Liver (tissue), 9 donors: ENCODE measurements around the gene PPP4R4. TPM values are rescaled to one million over a fixed set of nuclear protein-coding genes. Genes with fewer than 3 reads are reported as not detected.

Source experiments
- DNase-seq: peaks from one replicate; pipeline ENCODE4 v3.0.0-alpha.2; 2017; ENCODE audit warnings: low spot score
- H3K27ac ChIP-seq, 2 donors: one replicate each; pipeline ENCODE4 v1.7.0; 2013; ENCODE audit warnings: inconsistent platforms in 2 of 2, low read length in 2 of 2, control low read depth in 1 of 2, low read depth in 1 of 2, mild to moderate bottlenecking in 1 of 2
- H3K27me3 ChIP-seq, 4 donors: one replicate each; pipeline versions ENCODE4 v1.6.1 to v1.7.0; 2013; ENCODE audit warnings: low read length in 3 of 4, inconsistent platforms in 1 of 4, mild to moderate bottlenecking in 1 of 4, moderate library complexity in 1 of 4; ENCODE audit not compliant: control insufficient read depth in 4 of 4, insufficient read depth in 4 of 4
- H3K36me3 ChIP-seq, 4 donors: one replicate each; pipeline versions ENCODE4 v1.6.1 to v1.7.0; 2013; ENCODE audit warnings: low read length in 3 of 4, mild to moderate bottlenecking in 3 of 4, low read depth in 1 of 4, moderate library complexity in 1 of 4; ENCODE audit not compliant: control insufficient read depth in 4 of 4, insufficient read depth in 3 of 4
- H3K4me1 ChIP-seq, 4 donors: one replicate each; pipeline versions ENCODE4 v1.6.1 to v1.7.0; 2013; ENCODE audit warnings: low read length in 3 of 4, mild to moderate bottlenecking in 3 of 4, moderate library complexity in 1 of 4; ENCODE audit not compliant: control insufficient read depth in 4 of 4, insufficient read depth in 4 of 4
- H3K4me3 ChIP-seq, 3 donors: one replicate each; pipeline versions ENCODE4 v1.6.1 to v1.7.0; 2013; ENCODE audit warnings: low read length in 3 of 3, control low read depth in 1 of 3, low read depth in 1 of 3, mild to moderate bottlenecking in 1 of 3
- H3K9ac ChIP-seq, 2 donors: one replicate each; pipeline ENCODE4 v1.7.0; 2013; ENCODE audit warnings: low read length in 2 of 2, mild to moderate bottlenecking in 2 of 2, moderate library complexity in 2 of 2, control low read depth in 1 of 2, low read depth in 1 of 2
- H3K9me3 ChIP-seq, 4 donors: one replicate each; pipeline versions ENCODE4 v1.6.1 to v1.7.0; 2013; ENCODE audit warnings: low read length in 3 of 4; ENCODE audit not compliant: control insufficient read depth in 4 of 4
- CTCF ChIP-seq: fragments of 150-350 bp; IDR thresholded peaks from 2 replicates; pipeline ENCODE4 v1.5.1; 2017; ENCODE audit warnings: improper control_type of control experiment, low read depth, low read length; ENCODE audit not compliant: missing input control
- EGR1 ChIP-seq, 2 donors: IDR thresholded peaks; 2 replicates each; pipeline ENCODE4 v1.6.1; 2016 to 2018; ENCODE audit warnings: antibody characterized with exemption in 2 of 2, low read depth in 2 of 2
- FOXA1 ChIP-seq: IDR thresholded peaks from 2 replicates; pipeline ENCODE4 v1.6.1; 2016; ENCODE audit warnings: antibody characterized with exemption
- FOXA2 ChIP-seq: IDR thresholded peaks from 2 replicates; pipeline ENCODE4 v1.6.1; 2016; ENCODE audit warnings: antibody characterized with exemption
- GABPA ChIP-seq, 2 donors: IDR thresholded peaks in 1 of 2; conservative IDR thresholded peaks in 1 of 2; 2 replicates each; pipeline ENCODE4 v1.6.1; 2016; ENCODE audit warnings: antibody characterized with exemption in 2 of 2, mild to moderate bottlenecking in 1 of 2, moderate library complexity in 1 of 2
- HNF4A ChIP-seq, 2 donors: conservative IDR thresholded peaks; 2 replicates each; pipeline ENCODE4 v1.6.1; 2016; ENCODE audit warnings: antibody characterized with exemption in 2 of 2, mild to moderate bottlenecking in 2 of 2
- HNF4G ChIP-seq: IDR thresholded peaks from 2 replicates; pipeline ENCODE4 v1.6.1; 2016; ENCODE audit warnings: antibody characterized with exemption
- JUND ChIP-seq, 2 donors: IDR thresholded peaks; 2 replicates each; pipeline ENCODE4 v1.6.1; 2016; ENCODE audit warnings: antibody characterized with exemption in 2 of 2
- NR2F2 ChIP-seq: IDR thresholded peaks from 2 replicates; pipeline ENCODE4 v1.6.1; 2016; ENCODE audit warnings: antibody characterized with exemption
- RAD21 ChIP-seq, 2 donors: IDR thresholded peaks; 2 replicates each; pipeline ENCODE4 v1.6.1; 2016; ENCODE audit warnings: antibody characterized with exemption in 2 of 2, mild to moderate bottlenecking in 2 of 2
- RXRA ChIP-seq, 2 donors: IDR thresholded peaks; 2 replicates each; pipeline ENCODE4 v1.6.1; 2017 to 2018; ENCODE audit warnings: antibody characterized with exemption in 2 of 2, mild to moderate bottlenecking in 1 of 2
- SP1 ChIP-seq: IDR thresholded peaks from 2 replicates; pipeline ENCODE4 v1.6.1; 2018; ENCODE audit warnings: antibody characterized with exemption, mild to moderate bottlenecking
- TAF1 ChIP-seq: conservative IDR thresholded peaks from 2 replicates; pipeline ENCODE4 v1.6.1; 2016; ENCODE audit warnings: antibody characterized with exemption, mild to moderate bottlenecking
- YY1 ChIP-seq: IDR thresholded peaks from 2 replicates; pipeline ENCODE4 v1.6.1; 2016; ENCODE audit warnings: antibody characterized with exemption, mild to moderate bottlenecking
- WGBS: extraction: QIAGEN DNeasy Blood & Tissue Kit; methylation state at CpG from one replicate; pipeline ENCODE4 v1.1.7; 2013; 5-methylcytosine and 5-hydroxymethylcytosine counted together
- polyA plus RNA-seq, 2 donors: library from polyadenylated mRNA; stranded (reverse) in 1 of 2; unstranded in 1 of 2; fragments of 200-250 nt in 1 of 2; fragments of >200 nt in 1 of 2; fragmentation: Nextera tagmentation in 1 of 2; extraction: Ambion mirVana in 1 of 2; gene quantifications; one replicate each; pipeline versions ENCODE4 v1.2.1 to v1.2.3, GENCODE V29; 2013 to 2015
- total RNA-seq, 2 donors: library from RNA; depleted of rRNA; stranded (reverse); fragments of >200 nt; gene quantifications; one replicate each; pipeline ENCODE4 v1.2.3, GENCODE V29; 2014
- TF ChIP-seq, protein P1 (sequence below): IDR thresholded peaks from 2 replicates; pipeline ENCODE4 v1.6.1; 2016; ENCODE audit warnings: antibody characterized with exemption
- TF ChIP-seq, protein P2 (sequence below): IDR thresholded peaks from 2 replicates; pipeline ENCODE4 v1.6.1; 2016; ENCODE audit warnings: antibody characterized with exemption
- TF ChIP-seq, protein P3 (sequence below): IDR thresholded peaks from 2 replicates; pipeline ENCODE4 v1.6.1; 2016; ENCODE audit warnings: antibody characterized with exemption
- TF ChIP-seq, protein P4 (sequence below): IDR thresholded peaks from 2 replicates; pipeline ENCODE4 v1.6.1; 2016; ENCODE audit warnings: antibody characterized with exemption, mild to moderate bottlenecking
- donor health status: healthy.
- donor health status: healthy.
- donor health status: healthy.
- donor health status: healthy.
- donor health status: healthy.

Gene PPP4R4
- total and polyA plus RNA-seq, 4 donors: 0.52 to 2.4 (median 0.99) TPM

- no peak for TF ChIP-seq NR2F2
- TF ChIP-seq CTCF: no peak
- no peak for TF ChIP-seq RAD21 (IDR thresholded peaks at IDR 0.05)
- no peak for TF ChIP-seq EGR1 (IDR thresholded peaks at IDR 0.05; ENCODE audit: low read depth in 2 of 2)
- no peak for TF ChIP-seq TAF1
- TF ChIP-seq FOXA1: no peak
- TF ChIP-seq, protein P1, sequence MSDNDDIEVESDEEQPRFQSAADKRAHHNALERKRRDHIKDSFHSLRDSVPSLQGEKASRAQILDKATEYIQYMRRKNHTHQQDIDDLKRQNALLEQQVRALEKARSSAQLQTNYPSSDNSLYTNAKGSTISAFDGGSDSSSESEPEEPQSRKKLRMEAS: no peak
- TF ChIP-seq, protein P2, sequence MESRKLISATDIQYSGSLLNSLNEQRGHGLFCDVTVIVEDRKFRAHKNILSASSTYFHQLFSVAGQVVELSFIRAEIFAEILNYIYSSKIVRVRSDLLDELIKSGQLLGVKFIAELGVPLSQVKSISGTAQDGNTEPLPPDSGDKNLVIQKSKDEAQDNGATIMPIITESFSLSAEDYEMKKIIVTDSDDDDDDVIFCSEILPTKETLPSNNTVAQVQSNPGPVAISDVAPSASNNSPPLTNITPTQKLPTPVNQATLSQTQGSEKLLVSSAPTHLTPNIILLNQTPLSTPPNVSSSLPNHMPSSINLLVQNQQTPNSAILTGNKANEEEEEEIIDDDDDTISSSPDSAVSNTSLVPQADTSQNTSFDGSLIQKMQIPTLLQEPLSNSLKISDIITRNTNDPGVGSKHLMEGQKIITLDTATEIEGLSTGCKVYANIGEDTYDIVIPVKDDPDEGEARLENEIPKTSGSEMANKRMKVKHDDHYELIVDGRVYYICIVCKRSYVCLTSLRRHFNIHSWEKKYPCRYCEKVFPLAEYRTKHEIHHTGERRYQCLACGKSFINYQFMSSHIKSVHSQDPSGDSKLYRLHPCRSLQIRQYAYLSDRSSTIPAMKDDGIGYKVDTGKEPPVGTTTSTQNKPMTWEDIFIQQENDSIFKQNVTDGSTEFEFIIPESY: no peak
- TF ChIP-seq HNF4G: no peak
- TF ChIP-seq, protein P3, sequence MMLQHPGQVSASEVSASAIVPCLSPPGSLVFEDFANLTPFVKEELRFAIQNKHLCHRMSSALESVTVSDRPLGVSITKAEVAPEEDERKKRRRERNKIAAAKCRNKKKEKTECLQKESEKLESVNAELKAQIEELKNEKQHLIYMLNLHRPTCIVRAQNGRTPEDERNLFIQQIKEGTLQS: no peak
- no peak for TF ChIP-seq YY1
- Histone ChIP-seq H3K27me3 (no peaks in the 10 kb centered on the region), H3K9ac (no peak overlapping the region), H3K36me3 (peaks cover 5 to 59% (median 53%) of the 10 kb centered on the region in 4 donors), H3K27ac (no peak overlapping the region), H3K4me1 (peaks cover 0 to 10% (median 5%) of the 10 kb centered on the region in 4 donors), H3K9me3 (peaks cover 0 to 10% (median 4%) of the 10 kb centered on the region in 4 donors), H3K4me3 (no peak overlapping the region)
- 92% methylated on average over 6 of the region's 6 CpGs for WGBS
- DNase-seq: no peak
Measured at GRCh38 chr14:94304243-94304642, 130.1 kb downstream of the PPP4R4 start.

GRCh38 chr14:94305620-94306019, 131.5 kb downstream of the PPP4R4 start:
- DNase-seq: no peak
- H3K4me1 ChIP-seq: peaks cover 0 to 10% (median 5%) of the 10 kb centered on the region in 4 donors
- no peak overlapping the region for H3K4me3 ChIP-seq
- H3K36me3 ChIP-seq: peaks cover 7 to 66% (median 59%) of the 10 kb centered on the region in 4 donors
- peaks cover 0 to 10% (median 4%) of the 10 kb centered on the region in 4 donors for H3K9me3 ChIP-seq
- H3K9ac ChIP-seq: no peak overlapping the region
- 88% methylated on average over 2 of the region's 2 CpGs for WGBS
- H3K27ac ChIP-seq: no peak overlapping the region
- no peak for TF ChIP-seq YY1
- TF ChIP-seq EGR1 (IDR thresholded peaks at IDR 0.05; ENCODE audit: low read depth in 2 of 2): no peak
- no peak for TF ChIP-seq TAF1
- TF ChIP-seq FOXA1: no peak
- TF ChIP-seq, protein P3: no peak
- TF ChIP-seq, protein P4, sequence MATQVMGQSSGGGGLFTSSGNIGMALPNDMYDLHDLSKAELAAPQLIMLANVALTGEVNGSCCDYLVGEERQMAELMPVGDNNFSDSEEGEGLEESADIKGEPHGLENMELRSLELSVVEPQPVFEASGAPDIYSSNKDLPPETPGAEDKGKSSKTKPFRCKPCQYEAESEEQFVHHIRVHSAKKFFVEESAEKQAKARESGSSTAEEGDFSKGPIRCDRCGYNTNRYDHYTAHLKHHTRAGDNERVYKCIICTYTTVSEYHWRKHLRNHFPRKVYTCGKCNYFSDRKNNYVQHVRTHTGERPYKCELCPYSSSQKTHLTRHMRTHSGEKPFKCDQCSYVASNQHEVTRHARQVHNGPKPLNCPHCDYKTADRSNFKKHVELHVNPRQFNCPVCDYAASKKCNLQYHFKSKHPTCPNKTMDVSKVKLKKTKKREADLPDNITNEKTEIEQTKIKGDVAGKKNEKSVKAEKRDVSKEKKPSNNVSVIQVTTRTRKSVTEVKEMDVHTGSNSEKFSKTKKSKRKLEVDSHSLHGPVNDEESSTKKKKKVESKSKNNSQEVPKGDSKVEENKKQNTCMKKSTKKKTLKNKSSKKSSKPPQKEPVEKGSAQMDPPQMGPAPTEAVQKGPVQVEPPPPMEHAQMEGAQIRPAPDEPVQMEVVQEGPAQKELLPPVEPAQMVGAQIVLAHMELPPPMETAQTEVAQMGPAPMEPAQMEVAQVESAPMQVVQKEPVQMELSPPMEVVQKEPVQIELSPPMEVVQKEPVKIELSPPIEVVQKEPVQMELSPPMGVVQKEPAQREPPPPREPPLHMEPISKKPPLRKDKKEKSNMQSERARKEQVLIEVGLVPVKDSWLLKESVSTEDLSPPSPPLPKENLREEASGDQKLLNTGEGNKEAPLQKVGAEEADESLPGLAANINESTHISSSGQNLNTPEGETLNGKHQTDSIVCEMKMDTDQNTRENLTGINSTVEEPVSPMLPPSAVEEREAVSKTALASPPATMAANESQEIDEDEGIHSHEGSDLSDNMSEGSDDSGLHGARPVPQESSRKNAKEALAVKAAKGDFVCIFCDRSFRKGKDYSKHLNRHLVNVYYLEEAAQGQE: no peak
- no peak for TF ChIP-seq GABPA (IDR thresholded peaks at IDR 0.05 in 1 of 2, conservative IDR thresholded peaks at IDR 0.05 in 1 of 2)
- TF ChIP-seq SP1: no peak
- TF ChIP-seq, protein P2: no peak
- no peak for TF ChIP-seq RXRA (IDR thresholded peaks at IDR 0.05)
- TF ChIP-seq HNF4A (conservative IDR thresholded peaks at IDR 0.05): no peak
- TF ChIP-seq, protein P1: no peak
- no peak for TF ChIP-seq JUND (IDR thresholded peaks at IDR 0.05)
- TF ChIP-seq CTCF: no peak
- TF ChIP-seq RAD21 (IDR thresholded peaks at IDR 0.05): no peak
- no peak for TF ChIP-seq NR2F2
- TF ChIP-seq HNF4G: no peak
- TF ChIP-seq FOXA2: no peak
- no peaks in the 10 kb centered on the region for H3K27me3 ChIP-seq
